Central memory CD8-positive, alpha-beta T cell (primary cell): Measurements from ENCODE around the gene CNTNAP2.

Experiments
- ATAC-seq: fragments of 150-1000 bp; cut with Tn5 transposase; replicated peaks from 2 replicates; pipeline ENCODE4 v1.10.0; 2022; ENCODE audit warnings: mild to moderate bottlenecking, moderate FRiP score, moderate number of reproducible peaks; ENCODE audit not compliant: poor library complexity, severe bottlenecking; ENCODE audit errors: extremely low read depth
- DNase-seq, 2 donors: peaks; one replicate each; pipeline ENCODE4 v3.0.0; 2021; ENCODE audit warnings: low spot score in 2 of 2
- H3K27ac Mint-ChIP-seq: one replicate; pipeline ENCODE4 v1.8.0; 2022; ENCODE audit warnings: low read depth, mild to moderate bottlenecking, moderate library complexity, mixed read lengths
- H3K27me3 Mint-ChIP-seq: one replicate; pipeline ENCODE4 v1.8.0; 2022; ENCODE audit warnings: mixed read lengths
- H3K36me3 Mint-ChIP-seq: one replicate; pipeline ENCODE4 v1.8.0; 2022; ENCODE audit warnings: mild to moderate bottlenecking, moderate library complexity, mixed read lengths; ENCODE audit not compliant: insufficient read depth
- H3K4me1 Mint-ChIP-seq: one replicate; pipeline ENCODE4 v1.8.0; 2022; ENCODE audit warnings: mixed read lengths
- H3K4me3 Mint-ChIP-seq: one replicate; pipeline ENCODE4 v1.8.0; 2022; ENCODE audit warnings: mild to moderate bottlenecking, moderate library complexity, mixed read lengths
- H3K9me3 Mint-ChIP-seq: one replicate; pipeline ENCODE4 v1.8.0; 2022; ENCODE audit warnings: mixed read lengths

The CNTNAP2 gene

GRCh38 chr7:148232784-148233183 is 2116.2 kb downstream of the CNTNAP2 start:
- no peak overlapping the region for H3K4me3 Mint-ChIP-seq

GRCh38 chr7:148234715-148235114 is 2118.1 kb downstream of the CNTNAP2 start:
- H3K4me1 Mint-ChIP-seq: no peaks in the 10 kb centered on the region
- no peak overlapping the region for H3K27ac Mint-ChIP-seq
- DNase-seq (no peak), ATAC-seq (no peak)
- peaks cover 32% of the 10 kb centered on the region for H3K27me3 Mint-ChIP-seq
- no peak overlapping the region for H3K4me3 Mint-ChIP-seq
- no peaks in the 10 kb centered on the region for H3K9me3 Mint-ChIP-seq
- peaks cover 1% of the 10 kb centered on the region for H3K36me3 Mint-ChIP-seq

More at GRCh38 chr7:148232784-148233183, 2116.2 kb downstream of the CNTNAP2 start:
- no peaks in the 10 kb centered on the region for H3K9me3 Mint-ChIP-seq
- H3K27ac Mint-ChIP-seq: no peak overlapping the region
- no peaks in the 10 kb centered on the region for H3K4me1 Mint-ChIP-seq
- DNase-seq (no peak), ATAC-seq (no peak)
- H3K27me3 Mint-ChIP-seq: peaks cover 22% of the 10 kb centered on the region
- H3K36me3 Mint-ChIP-seq: peaks cover 1% of the 10 kb centered on the region

- ATAC-seq: no peak
- H3K4me1 Mint-ChIP-seq: peaks cover 9% of the 10 kb centered on the region
Measured at GRCh38 chr7:148238761-148239325, 2122.2 kb downstream of the CNTNAP2 start.

GRCh38 chr7:148241700-148242293 is 2125.2 kb downstream of the CNTNAP2 start:
- H3K9me3 Mint-ChIP-seq: no peaks in the 10 kb centered on the region
- no peak overlapping the region for H3K27ac Mint-ChIP-seq
- peaks cover 1% of the 10 kb centered on the region for H3K36me3 Mint-ChIP-seq
- ATAC-seq: no peak
- H3K27me3 Mint-ChIP-seq: peaks cover 57% of the 10 kb centered on the region
- no peak overlapping the region for H3K4me3 Mint-ChIP-seq
- peaks cover 9% of the 10 kb centered on the region for H3K4me1 Mint-ChIP-seq
- DNase-seq: no peak

More at GRCh38 chr7:148238761-148239325, 2122.2 kb downstream of the CNTNAP2 start:
- no peak overlapping the region for H3K27ac Mint-ChIP-seq
- H3K27me3 Mint-ChIP-seq: peaks cover 52% of the 10 kb centered on the region
- no peak for DNase-seq
- H3K4me3 Mint-ChIP-seq: no peak overlapping the region
- H3K9me3 Mint-ChIP-seq: no peaks in the 10 kb centered on the region
- no peaks in the 10 kb centered on the region for H3K36me3 Mint-ChIP-seq

- Mint-ChIP-seq H3K4me1 (peaks cover 9% of the 10 kb centered on the region), H3K36me3 (peaks cover 3% of the 10 kb centered on the region), H3K9me3 (no peaks in the 10 kb centered on the region), H3K27ac (no peak overlapping the region), H3K27me3 (peaks cover 57% of the 10 kb centered on the region), H3K4me3 (no peak overlapping the region)
- DNase-seq (no peak), ATAC-seq (no peak)
Measured at GRCh38 chr7:148242294-148242821, 2125.8 kb downstream of the CNTNAP2 start.

GRCh38 chr7:148245381-148245780 is 2128.8 kb downstream of the CNTNAP2 start:
- no peak overlapping the region for H3K27ac Mint-ChIP-seq
- H3K36me3 Mint-ChIP-seq: peaks cover 3% of the 10 kb centered on the region
- H3K27me3 Mint-ChIP-seq: peaks cover 65% of the 10 kb centered on the region
- ATAC-seq (no peak), DNase-seq (no peak)
- H3K4me1 Mint-ChIP-seq: peaks cover 9% of the 10 kb centered on the region
- H3K9me3 Mint-ChIP-seq: no peaks in the 10 kb centered on the region
- H3K4me3 Mint-ChIP-seq: no peak overlapping the region

GRCh38 chr7:148253629-148254028 is 2137.0 kb downstream of the CNTNAP2 start:
- no peak for ATAC-seq
- Mint-ChIP-seq H3K4me1 (no peaks in the 10 kb centered on the region), H3K27ac (no peak overlapping the region), H3K9me3 (peaks cover 10% of the 10 kb centered on the region), H3K36me3 (no peaks in the 10 kb centered on the region), H3K4me3 (no peak overlapping the region), H3K27me3 (peaks cover 67% of the 10 kb centered on the region)
- no peak for DNase-seq

- ATAC-seq (no peak), DNase-seq (no peak)
- Mint-ChIP-seq H3K4me1 (no peaks in the 10 kb centered on the region), H3K27ac (no peak overlapping the region), H3K4me3 (no peak overlapping the region), H3K9me3 (peaks cover 10% of the 10 kb centered on the region), H3K27me3 (peaks cover 49% of the 10 kb centered on the region), H3K36me3 (no peaks in the 10 kb centered on the region)
Measured at GRCh38 chr7:148255333-148255732, 2138.7 kb downstream of the CNTNAP2 start.

- Mint-ChIP-seq H3K4me1 (no peaks in the 10 kb centered on the region), H3K27ac (no peak overlapping the region), H3K9me3 (peaks cover 9% of the 10 kb centered on the region), H3K4me3 (no peak overlapping the region), H3K36me3 (no peaks in the 10 kb centered on the region), H3K27me3 (peaks cover 40% of the 10 kb centered on the region)
- ATAC-seq: no peak
- no peak for DNase-seq
Measured at GRCh38 chr7:148256433-148256832, 2139.8 kb downstream of the CNTNAP2 start.

- Mint-ChIP-seq H3K9me3 (no peaks in the 10 kb centered on the region), H3K4me3 (no peak overlapping the region), H3K27ac (no peak overlapping the region), H3K36me3 (no peaks in the 10 kb centered on the region), H3K27me3 (peaks cover 40% of the 10 kb centered on the region), H3K4me1 (peaks cover 11% of the 10 kb centered on the region)
- ATAC-seq: no peak
- DNase-seq: no peak
Measured at GRCh38 chr7:148260599-148260998, 2144.0 kb downstream of the CNTNAP2 start.

- Mint-ChIP-seq H3K4me3 (no peak overlapping the region), H3K27me3 (peaks cover 39% of the 10 kb centered on the region), H3K36me3 (no peaks in the 10 kb centered on the region), H3K9me3 (no peaks in the 10 kb centered on the region), H3K27ac (no peak overlapping the region), H3K4me1 (peaks cover 11% of the 10 kb centered on the region)
- DNase-seq (no peak), ATAC-seq (no peak)
Measured at GRCh38 chr7:148261523-148261922, 2144.9 kb downstream of the CNTNAP2 start.

GRCh38 chr7:148261996-148262688 is 2145.5 kb downstream of the CNTNAP2 start:
- peaks cover 39% of the 10 kb centered on the region for H3K27me3 Mint-ChIP-seq
- ATAC-seq (no peak), DNase-seq (no peak)
- no peak overlapping the region for H3K27ac Mint-ChIP-seq
- H3K4me1 Mint-ChIP-seq: peaks cover 11% of the 10 kb centered on the region
- H3K9me3 Mint-ChIP-seq: no peaks in the 10 kb centered on the region
- no peaks in the 10 kb centered on the region for H3K36me3 Mint-ChIP-seq
- H3K4me3 Mint-ChIP-seq: no peak overlapping the region
